ENCODE data around the gene NF1. TPM values are rescaled to one million over a fixed set of nuclear protein-coding genes. Genes with fewer than 3 reads are reported as not detected.
A peak's percentile ranks its signal among the peaks of the same experiment; 100 is the strongest.

NF1 gene
- polyA plus RNA-seq, 3 donors: 1.2 to 7.4 (median 2.1) TPM

DNA sequence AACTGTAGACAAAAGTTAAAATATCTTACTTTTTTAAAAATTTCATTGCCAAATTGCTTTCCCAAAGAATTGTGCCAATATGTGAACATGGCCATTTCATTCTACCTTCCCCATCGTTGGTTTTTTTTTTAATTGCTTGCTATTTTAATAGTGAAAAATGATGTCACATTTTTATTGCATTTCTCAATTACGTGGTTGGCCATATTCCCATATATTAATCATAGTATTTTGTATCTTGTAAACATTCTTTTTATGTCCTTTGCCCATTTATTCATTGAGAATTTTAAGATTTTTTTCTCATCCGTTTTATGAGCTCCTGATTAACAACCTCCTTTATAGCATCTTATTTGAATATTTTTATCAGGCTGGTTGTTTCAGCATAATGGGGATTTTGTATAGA lies 195.0 kb downstream of the NF1 start:
- Histone ChIP-seq H3K4me1 (ENCODE audit: control insufficient read depth in 1 of 2, insufficient read depth in 2 of 2, low read length in 2 of 2) (peaks cover 0 to 7% of the 10 kb centered on the region in 2 donors), H2AFZ (ENCODE audit: insufficient read depth, low read depth, low read length, poor library complexity, severe bottlenecking) (no peak overlapping the region), H3K4me3 (replicated peaks in 1 of 3; ENCODE audit: low read depth in 2 of 3, low read length in 3 of 3) (no peak overlapping the region), H3K27me3 (ENCODE audit: control insufficient read depth in 2 of 2, insufficient read depth in 2 of 2, low read length in 2 of 2) (no peaks in the 10 kb centered on the region), H3K79me2 (ENCODE audit: insufficient read depth, low read length) (no peaks in the 10 kb centered on the region), H4K20me1 (ENCODE audit: insufficient read depth, low read length) (no peaks in the 10 kb centered on the region), H3K36me3 (replicated peaks in 1 of 2; ENCODE audit: control insufficient read depth in 1 of 2, insufficient read depth in 2 of 2, low read length in 2 of 2) (no peaks in the 10 kb centered on the region), H3K4me2 (replicated peaks; ENCODE audit: extremely low read depth, low read length, poor library complexity, severe bottlenecking) (no peak overlapping the region), H3K9ac (ENCODE audit: insufficient read depth, low read length, poor library complexity, severe bottlenecking) (no peak overlapping the region), H3K27ac (ENCODE audit: low read depth in 1 of 2, low read length in 2 of 2) (no peak overlapping the region), H3K9me3 (replicated peaks in 1 of 2; ENCODE audit: control insufficient read depth in 1 of 2, insufficient read depth in 1 of 2, low read length in 2 of 2) (no peaks in the 10 kb centered on the region)
- H3K9me3 Mint-ChIP-seq: no peaks in the 10 kb centered on the region
- no peak overlapping the region for H3K4me3 Mint-ChIP-seq
- H3K27me3 Mint-ChIP-seq (ENCODE audit: low read depth in 3 of 3): no peaks in the 10 kb centered on the region
- no CpG with 5 or more reads among the region's 3 CpGs for WGBS (ENCODE audit: insufficient coverage)
- H3K36me3 Mint-ChIP-seq: peaks cover 0 to 6% of the 10 kb centered on the region in 2 donors
- intact Hi-C loops (cut with micrococcal nuclease): loop anchor here in 1 of 2 donors (10.0 kb wide), 1 partner anchor 75 kb away; no protein-coding TSS in a partner anchor
- H3K27ac Mint-ChIP-seq: peak overlapping the region in 1 of 7 donors; percentile 3
- DNase-seq: no peak
- TF ChIP-seq, protein P1, sequence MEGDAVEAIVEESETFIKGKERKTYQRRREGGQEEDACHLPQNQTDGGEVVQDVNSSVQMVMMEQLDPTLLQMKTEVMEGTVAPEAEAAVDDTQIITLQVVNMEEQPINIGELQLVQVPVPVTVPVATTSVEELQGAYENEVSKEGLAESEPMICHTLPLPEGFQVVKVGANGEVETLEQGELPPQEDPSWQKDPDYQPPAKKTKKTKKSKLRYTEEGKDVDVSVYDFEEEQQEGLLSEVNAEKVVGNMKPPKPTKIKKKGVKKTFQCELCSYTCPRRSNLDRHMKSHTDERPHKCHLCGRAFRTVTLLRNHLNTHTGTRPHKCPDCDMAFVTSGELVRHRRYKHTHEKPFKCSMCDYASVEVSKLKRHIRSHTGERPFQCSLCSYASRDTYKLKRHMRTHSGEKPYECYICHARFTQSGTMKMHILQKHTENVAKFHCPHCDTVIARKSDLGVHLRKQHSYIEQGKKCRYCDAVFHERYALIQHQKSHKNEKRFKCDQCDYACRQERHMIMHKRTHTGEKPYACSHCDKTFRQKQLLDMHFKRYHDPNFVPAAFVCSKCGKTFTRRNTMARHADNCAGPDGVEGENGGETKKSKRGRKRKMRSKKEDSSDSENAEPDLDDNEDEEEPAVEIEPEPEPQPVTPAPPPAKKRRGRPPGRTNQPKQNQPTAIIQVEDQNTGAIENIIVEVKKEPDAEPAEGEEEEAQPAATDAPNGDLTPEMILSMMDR (IDR thresholded peaks at IDR 0.05): no peak
- peaks cover 9% of the 10 kb centered on the region for H3K4me1 Mint-ChIP-seq

DNA sequence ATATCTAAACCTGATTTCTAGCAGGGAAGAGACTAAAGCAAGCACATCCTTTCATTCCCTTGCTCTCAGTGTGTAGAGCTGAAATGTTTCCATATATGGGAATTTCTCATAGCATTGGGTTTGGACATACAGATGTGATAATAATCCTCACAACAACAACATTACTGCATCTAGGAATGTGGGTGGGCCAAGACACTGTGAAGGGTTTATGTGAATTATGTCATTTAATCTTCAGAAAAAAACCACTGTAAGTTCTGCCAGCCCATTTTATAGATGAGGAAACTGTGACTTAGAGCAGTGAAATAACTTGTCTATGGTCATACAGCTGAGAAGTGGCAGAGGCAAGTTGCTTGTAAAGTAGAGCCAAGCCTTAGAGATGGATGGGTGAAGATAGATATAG lies 197.0 kb downstream of the NF1 start:
- Histone ChIP-seq H3K27me3 (ENCODE audit: control insufficient read depth in 2 of 2, insufficient read depth in 2 of 2, low read length in 2 of 2) (no peaks in the 10 kb centered on the region), H3K79me2 (ENCODE audit: insufficient read depth, low read length) (no peaks in the 10 kb centered on the region), H3K9ac (ENCODE audit: insufficient read depth, low read length, poor library complexity, severe bottlenecking) (no peak overlapping the region), H3K9me3 (replicated peaks in 1 of 2; ENCODE audit: control insufficient read depth in 1 of 2, insufficient read depth in 1 of 2, low read length in 2 of 2) (no peaks in the 10 kb centered on the region), H3K4me2 (replicated peaks; ENCODE audit: extremely low read depth, low read length, poor library complexity, severe bottlenecking) (no peak overlapping the region), H3K36me3 (replicated peaks in 1 of 2; ENCODE audit: control insufficient read depth in 1 of 2, insufficient read depth in 2 of 2, low read length in 2 of 2) (no peaks in the 10 kb centered on the region), H2AFZ (ENCODE audit: insufficient read depth, low read depth, low read length, poor library complexity, severe bottlenecking) (no peak overlapping the region), H3K4me1 (ENCODE audit: control insufficient read depth in 1 of 2, insufficient read depth in 2 of 2, low read length in 2 of 2) (peaks cover 0 to 13% of the 10 kb centered on the region in 2 donors), H4K20me1 (ENCODE audit: insufficient read depth, low read length) (no peaks in the 10 kb centered on the region), H3K27ac (ENCODE audit: low read depth in 1 of 2, low read length in 2 of 2) (no peak overlapping the region), H3K4me3 (replicated peaks in 1 of 3; ENCODE audit: low read depth in 2 of 3, low read length in 3 of 3) (no peak overlapping the region)
- Mint-ChIP-seq H3K36me3 (peaks cover 0 to 10% of the 10 kb centered on the region in 2 donors), H3K4me1 (peaks cover 14% of the 10 kb centered on the region), H3K4me3 (no peak overlapping the region), H3K27me3 (ENCODE audit: low read depth in 3 of 3) (no peaks in the 10 kb centered on the region), H3K9me3 (no peaks in the 10 kb centered on the region), H3K27ac (no peak overlapping the region)
- intact Hi-C loops (cut with micrococcal nuclease): loop anchor here in 1 of 2 donors (10.0 kb wide), 1 partner anchor 73 kb away; no protein-coding TSS in a partner anchor
- no peak for DNase-seq
- TF ChIP-seq, protein P1 (IDR thresholded peaks at IDR 0.05): no peak
